NT2/D1 (cell line): ENCODE data around the gene DENND1B.

Source experiments
- DNase-seq: peaks from one replicate; pipeline ENCODE4 v3.0.0-alpha.2; 2011; ENCODE audit warnings: low read depth, low spot score
- H3K27me3 ChIP-seq: 2 replicates; pipeline ENCODE4 v1.6.0; 2011; ENCODE audit warnings: mild to moderate bottlenecking; ENCODE audit not compliant: insufficient read length, insufficient read depth
- H3K36me3 ChIP-seq: 2 replicates; pipeline ENCODE4 v1.6.1; 2011; ENCODE audit warnings: mild to moderate bottlenecking, low read length, mixed read lengths; ENCODE audit not compliant: insufficient read depth, insufficient read length
- H3K4me1 ChIP-seq: 2 replicates; pipeline ENCODE4 v1.5.1; 2011; ENCODE audit not compliant: insufficient read depth, insufficient read length
- H3K4me3 ChIP-seq: 2 replicates; pipeline ENCODE4 v1.5.1; 2011; ENCODE audit warnings: low read depth; ENCODE audit not compliant: insufficient read length
- H3K9ac ChIP-seq: 2 replicates; pipeline ENCODE4 v1.6.0; 2011; ENCODE audit warnings: low read depth; ENCODE audit not compliant: insufficient read length
- H3K9me3 ChIP-seq: 2 replicates; pipeline ENCODE4 v1.5.1; 2011; ENCODE audit warnings: mild to moderate bottlenecking, low read length; ENCODE audit not compliant: insufficient read depth
- SUZ12 ChIP-seq: IDR thresholded peaks from 2 replicates; pipeline ENCODE4 v1.6.1; 2011; ENCODE audit not compliant: insufficient read length, insufficient read depth; ENCODE audit errors: extremely low read depth
- YY1 ChIP-seq: IDR thresholded peaks from 2 replicates; pipeline ENCODE4 v1.6.1; 2011; ENCODE audit not compliant: insufficient read length, insufficient read depth
- ZNF274 ChIP-seq: IDR thresholded peaks from 2 replicates; pipeline ENCODE4 v1.6.1; 2011; ENCODE audit warnings: mild to moderate bottlenecking, low read depth, low read length

Gene DENND1B

DNA sequence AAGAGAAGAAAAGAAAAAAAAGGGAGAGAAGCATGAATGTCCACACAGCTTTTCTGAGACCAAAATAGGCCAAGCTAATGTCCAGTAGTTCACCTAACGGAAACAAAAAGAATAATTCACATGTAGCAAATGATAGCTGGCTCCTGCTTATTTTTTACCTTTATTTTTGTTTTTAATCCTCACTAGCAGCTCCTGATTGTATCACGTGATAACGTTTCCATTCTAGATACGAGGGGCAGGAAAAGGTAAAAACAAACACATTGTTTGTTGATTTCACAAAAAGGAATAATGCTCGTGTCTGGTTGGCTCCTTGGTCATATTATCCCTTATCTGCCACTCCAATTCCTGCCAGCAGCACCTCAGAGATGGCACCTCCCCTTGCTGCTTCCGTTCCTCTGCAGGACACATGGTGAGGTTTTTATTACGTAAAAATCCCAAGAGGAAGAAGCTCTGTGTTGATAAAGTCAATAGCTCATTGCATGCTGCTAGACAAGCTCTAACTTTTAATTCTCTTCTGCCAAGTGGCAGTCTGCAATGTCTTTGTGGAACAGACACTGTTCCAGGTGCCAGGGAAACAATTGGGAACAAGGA lies 305.6 kb downstream of the DENND1B start:
- DNase-seq = no peak

DNA sequence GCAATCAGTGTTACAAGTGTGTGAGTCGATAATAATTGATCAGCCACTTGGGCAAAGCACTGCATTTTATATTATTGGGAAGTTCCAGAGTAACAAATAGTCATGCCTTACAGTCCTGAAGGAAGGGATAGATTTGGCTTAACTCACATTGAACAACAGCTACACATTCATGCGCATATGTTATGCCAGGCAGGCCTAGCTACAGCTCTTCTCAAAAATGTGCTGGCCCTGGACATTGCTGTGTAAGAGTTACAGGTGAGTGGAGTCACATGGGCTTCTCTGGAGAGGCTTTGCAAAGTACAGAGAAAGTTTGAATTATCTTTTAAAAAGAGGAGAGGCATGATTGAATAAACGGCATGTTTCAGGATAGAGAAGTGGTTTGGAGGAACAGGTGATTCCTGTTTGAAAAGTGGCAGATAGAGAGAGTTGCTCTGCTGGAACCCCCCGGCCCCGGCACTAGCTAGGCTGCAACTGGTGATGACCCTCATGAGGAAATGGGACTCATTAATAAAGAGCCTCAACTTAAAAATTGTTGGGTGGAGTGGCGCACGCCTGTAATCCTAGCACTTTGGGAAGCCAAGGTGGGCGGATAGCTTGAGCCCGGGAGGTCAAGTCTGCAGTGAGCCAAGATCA lies 306.6 kb downstream of the DENND1B start:
- TF ChIP-seq ZNF274 (no peak), YY1 (no peak), SUZ12 (no peak)
- Histone ChIP-seq H3K9me3 (no peaks in the 10 kb centered on the region), H3K9ac (no peak overlapping the region), H3K4me3 (no peak overlapping the region), H3K36me3 (no peaks in the 10 kb centered on the region), H3K27me3 (no peaks in the 10 kb centered on the region), H3K4me1 (no peaks in the 10 kb centered on the region)
- no peak for DNase-seq

More for the DNA sequence above, 305.6 kb downstream of the DENND1B start:
- no peak overlapping the region for H3K9ac ChIP-seq
- no peak overlapping the region for H3K4me3 ChIP-seq
- no peaks in the 10 kb centered on the region for H3K36me3 ChIP-seq
- no peaks in the 10 kb centered on the region for H3K9me3 ChIP-seq
- no peaks in the 10 kb centered on the region for H3K27me3 ChIP-seq
- TF ChIP-seq SUZ12 = no peak
- no peak for TF ChIP-seq YY1
- TF ChIP-seq ZNF274 = no peak
- no peaks in the 10 kb centered on the region for H3K4me1 ChIP-seq

DNA sequence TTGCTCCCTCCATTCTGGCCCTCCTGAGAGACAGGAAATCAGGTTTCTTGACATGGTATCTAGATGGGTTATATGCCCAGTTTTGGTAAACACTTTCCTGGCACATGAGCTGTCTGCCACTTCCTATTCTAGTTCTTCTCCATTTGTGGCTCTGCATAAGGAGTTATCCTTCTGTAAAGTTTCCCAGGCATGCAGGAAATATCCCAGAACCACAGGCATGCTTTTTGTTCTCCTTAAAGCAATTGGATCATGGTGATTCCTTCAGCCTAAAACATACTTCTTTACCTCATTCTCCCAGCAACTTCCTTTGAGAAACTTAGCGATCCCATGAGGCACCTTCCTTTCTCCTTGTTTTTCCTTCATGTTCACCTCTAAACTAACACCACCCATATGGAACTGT lies 307.4 kb downstream of the DENND1B start:
- Histone ChIP-seq H3K27me3 (no peaks in the 10 kb centered on the region), H3K9ac (no peak overlapping the region), H3K9me3 (no peaks in the 10 kb centered on the region), H3K4me3 (no peak overlapping the region), H3K4me1 (no peaks in the 10 kb centered on the region), H3K36me3 (no peaks in the 10 kb centered on the region)
- no peak for TF ChIP-seq SUZ12
- no peak for TF ChIP-seq ZNF274
- TF ChIP-seq YY1 = no peak
- no peak for DNase-seq

DNA sequence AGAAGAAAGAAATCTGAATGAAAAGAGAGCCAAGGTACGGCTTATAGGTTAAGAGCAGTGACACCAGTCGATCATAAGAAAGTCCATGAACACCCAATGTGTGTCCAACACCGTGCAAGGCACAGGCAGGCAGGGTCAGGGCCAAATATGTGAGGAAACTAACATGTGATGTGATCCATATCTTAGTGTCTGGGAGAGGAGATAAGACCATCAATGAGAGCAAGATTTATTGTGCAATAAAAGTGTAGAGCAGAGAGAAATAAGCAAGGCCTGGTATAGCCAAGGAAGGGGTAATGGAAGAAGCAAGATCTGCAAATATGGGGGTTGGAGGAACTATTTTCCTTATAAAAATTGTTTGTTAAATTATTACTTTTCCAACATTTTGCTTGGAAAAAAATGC lies 308.5 kb downstream of the DENND1B start:
- no peaks in the 10 kb centered on the region for H3K9me3 ChIP-seq
- TF ChIP-seq SUZ12 = no peak
- TF ChIP-seq ZNF274 = no peak
- no peak for TF ChIP-seq YY1
- no peak overlapping the region for H3K4me3 ChIP-seq
- no peaks in the 10 kb centered on the region for H3K4me1 ChIP-seq
- DNase-seq = no peak
- no peaks in the 10 kb centered on the region for H3K36me3 ChIP-seq
- no peak overlapping the region for H3K9ac ChIP-seq
- no peaks in the 10 kb centered on the region for H3K27me3 ChIP-seq

DNA sequence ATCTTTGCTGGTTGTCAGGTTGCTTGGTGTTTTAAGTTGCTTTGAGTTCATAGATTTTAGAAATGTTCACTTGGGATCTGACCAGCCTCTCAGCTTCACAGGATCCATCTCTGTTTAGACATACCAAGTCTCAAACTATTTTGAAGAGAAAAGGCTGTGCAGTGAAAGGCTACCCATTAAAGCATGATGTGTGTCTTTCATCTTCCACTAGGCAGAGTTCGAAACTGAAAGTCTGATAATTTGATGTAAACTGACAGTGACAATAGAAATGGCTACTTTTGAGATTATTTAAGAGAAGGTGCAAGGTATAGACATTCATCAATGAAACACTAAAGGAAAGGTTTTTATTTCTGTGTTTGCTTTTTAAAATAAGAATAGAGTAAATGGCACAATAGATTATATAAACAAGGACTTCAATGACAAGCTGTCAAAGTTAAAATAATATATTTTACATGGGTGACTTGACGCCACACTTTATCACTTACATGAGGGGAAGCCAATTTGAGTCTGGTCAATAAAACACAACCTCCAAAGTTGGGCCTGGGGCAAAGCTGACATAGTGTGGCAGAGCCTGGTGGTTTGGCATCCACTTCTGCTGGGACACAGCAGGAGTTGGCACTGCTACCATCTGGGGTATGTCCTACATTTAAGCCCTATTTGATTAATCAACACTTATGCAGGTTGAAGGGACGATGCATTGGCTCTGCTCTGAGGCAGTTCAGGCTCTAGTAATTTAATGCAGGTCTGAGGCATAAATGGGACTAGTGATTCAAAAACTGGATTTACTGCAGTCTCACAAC lies 309.6 kb downstream of the DENND1B start:
- Histone ChIP-seq H3K9ac (no peak overlapping the region), H3K4me3 (no peak overlapping the region), H3K4me1 (no peaks in the 10 kb centered on the region), H3K36me3 (no peaks in the 10 kb centered on the region), H3K9me3 (no peaks in the 10 kb centered on the region), H3K27me3 (no peaks in the 10 kb centered on the region)
- TF ChIP-seq YY1 (no peak), SUZ12 (no peak), ZNF274 (no peak)
- no peak for DNase-seq

DNA sequence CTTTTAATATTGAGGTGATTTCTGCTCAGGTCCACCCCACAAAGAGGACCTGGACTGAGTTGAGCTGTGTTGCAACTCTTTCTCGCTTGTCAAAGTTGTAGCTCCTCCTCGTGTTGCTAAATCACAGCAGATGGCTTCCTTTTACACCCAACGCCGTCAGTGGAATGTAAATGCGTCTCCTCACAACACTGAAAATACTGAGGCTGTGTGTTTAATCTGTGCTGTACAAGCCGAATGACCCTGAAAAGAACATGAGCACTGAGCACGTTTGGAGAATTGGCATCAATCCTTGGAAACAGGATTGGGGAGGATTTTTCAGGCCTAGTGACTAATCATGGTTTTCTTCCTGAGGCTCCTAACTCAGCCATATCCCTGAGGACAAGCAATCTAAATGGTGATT lies 311.2 kb downstream of the DENND1B start:
- DNase-seq = no peak
- H3K9me3 ChIP-seq = no peaks in the 10 kb centered on the region
- H3K27me3 ChIP-seq = no peaks in the 10 kb centered on the region
- H3K4me1 ChIP-seq = no peaks in the 10 kb centered on the region
- TF ChIP-seq YY1 (no peak), ZNF274 (no peak), SUZ12 (no peak)
- H3K36me3 ChIP-seq = no peaks in the 10 kb centered on the region
- H3K9ac ChIP-seq = no peak overlapping the region
- no peak overlapping the region for H3K4me3 ChIP-seq

DNA sequence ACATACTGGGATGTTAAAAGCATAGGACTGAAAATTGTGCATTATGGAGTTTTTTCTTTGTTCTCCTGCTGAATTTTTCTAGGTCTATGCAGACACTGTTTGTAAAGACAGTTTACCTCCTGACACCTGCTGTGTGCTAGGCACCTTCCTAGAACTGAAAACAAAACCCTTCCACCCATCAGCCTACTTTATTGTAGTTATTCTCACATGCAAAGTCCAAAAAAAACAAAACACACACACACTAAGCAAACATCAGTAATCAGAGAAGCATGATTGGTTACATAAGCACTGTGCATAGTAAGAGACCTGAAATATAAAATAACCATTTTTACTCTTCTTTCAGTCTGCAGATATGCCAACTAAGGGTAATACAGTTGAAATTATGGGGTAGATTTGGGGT lies 312.1 kb downstream of the DENND1B start:
- Histone ChIP-seq H3K4me3 (no peak overlapping the region), H3K27me3 (no peaks in the 10 kb centered on the region), H3K9me3 (no peaks in the 10 kb centered on the region), H3K36me3 (no peaks in the 10 kb centered on the region), H3K4me1 (no peaks in the 10 kb centered on the region), H3K9ac (no peak overlapping the region)
- TF ChIP-seq SUZ12 (no peak), YY1 (no peak), ZNF274 (no peak)
- DNase-seq = no peak
